Endodermal cell (in vitro differentiated cells): ENCODE measurements around the gene TTC39C. TPM values are rescaled to one million over a fixed set of nuclear protein-coding genes. Genes with fewer than 3 reads are reported as not detected.

Experiments
- DNase-seq: peaks from one replicate; pipeline ENCODE4 v3.0.0-alpha.2; 2017
- H3K27ac ChIP-seq: 2 replicates; pipeline ENCODE4 v1.5.1; 2013; ENCODE audit warnings: mild to moderate bottlenecking, low read depth, low read length, moderate library complexity
- H3K27me3 ChIP-seq: 2 replicates; pipeline ENCODE4 v1.6.1; 2013; ENCODE audit warnings: mild to moderate bottlenecking, low read length, moderate library complexity; ENCODE audit not compliant: insufficient read depth, control insufficient read depth, poor library complexity, severe bottlenecking
- H3K36me3 ChIP-seq: 2 replicates; pipeline ENCODE4 v1.7.0; 2013; ENCODE audit warnings: mild to moderate bottlenecking, low read length, moderate library complexity; ENCODE audit not compliant: control insufficient read depth, insufficient read depth
- H3K4me1 ChIP-seq: one replicate; pipeline ENCODE4 v1.7.0; 2013; ENCODE audit warnings: low read length; ENCODE audit not compliant: control insufficient read depth, insufficient read depth
- H3K4me3 ChIP-seq: 2 replicates; pipeline ENCODE4 v1.5.1; 2013; ENCODE audit warnings: mild to moderate bottlenecking, low read length, moderate library complexity
- H3K9ac ChIP-seq: 2 replicates; pipeline ENCODE4 v1.6.1; 2013; ENCODE audit warnings: mild to moderate bottlenecking, low read length, moderate library complexity; ENCODE audit not compliant: poor library complexity, severe bottlenecking; ENCODE audit errors: extremely low read depth
- H3K9me3 ChIP-seq: 2 replicates; pipeline ENCODE4 v1.6.1; 2013; ENCODE audit warnings: mild to moderate bottlenecking, low read length, moderate library complexity; ENCODE audit not compliant: control insufficient read depth
- H3K27ac Mint-ChIP-seq: 2 replicates; pipeline ENCODE4 v1.8.0; 2020; ENCODE audit warnings: mixed read lengths
- H3K27me3 Mint-ChIP-seq: 2 replicates; pipeline ENCODE4 v1.8.0; 2021; ENCODE audit warnings: mild to moderate bottlenecking, mixed read lengths; ENCODE audit not compliant: insufficient read depth
- H3K36me3 Mint-ChIP-seq: 2 replicates; pipeline ENCODE4 v1.8.0; 2020; ENCODE audit warnings: low read depth, mixed read lengths
- H3K4me1 Mint-ChIP-seq: 2 replicates; pipeline ENCODE4 v1.8.0; 2020; ENCODE audit warnings: mixed read lengths
- H3K4me3 Mint-ChIP-seq: 2 replicates; pipeline ENCODE4 v1.8.0; 2020; ENCODE audit warnings: mild to moderate bottlenecking, moderate library complexity, mixed read lengths
- H3K9me3 Mint-ChIP-seq: 2 replicates; pipeline ENCODE4 v1.8.0; 2020; ENCODE audit warnings: mild to moderate bottlenecking, mixed read lengths
- CTCF ChIP-seq: fragments of 200-600 bp; sonication (generic); conservative IDR thresholded peaks from 2 replicates; pipeline ENCODE4 v1.5.0; 2021; ENCODE audit warnings: antibody characterized with exemption, mild to moderate bottlenecking
- WGBS, 2 experiments: methylation state at CpG; one replicate each; pipeline versions ENCODE4 v1.1.5 to v1.1.7; 2013; ENCODE audit warnings: missing lambda C conversion rate in 2 of 2, mixed read lengths in 1 of 2; ENCODE audit not compliant: insufficient coverage in 1 of 2, insufficient read length in 1 of 2; 5-methylcytosine and 5-hydroxymethylcytosine counted together
- total RNA-seq, 2 donors: library from RNA; stranded (reverse); fragmentation: NEBNext Ultra II Directional in 1 of 2; extraction: Animal tissue kit (Norgen Biotek cat#: 25700) in 1 of 2; gene quantifications; 2 replicates in 1 of 2; 3 replicates in 1 of 2; pipeline ENCODE4 v1.2.1, GENCODE V29; 2021

The TTC39C gene
- total RNA-seq, 2 donors from 2014 or later = 14.0 to 19.7 TPM

DNA sequence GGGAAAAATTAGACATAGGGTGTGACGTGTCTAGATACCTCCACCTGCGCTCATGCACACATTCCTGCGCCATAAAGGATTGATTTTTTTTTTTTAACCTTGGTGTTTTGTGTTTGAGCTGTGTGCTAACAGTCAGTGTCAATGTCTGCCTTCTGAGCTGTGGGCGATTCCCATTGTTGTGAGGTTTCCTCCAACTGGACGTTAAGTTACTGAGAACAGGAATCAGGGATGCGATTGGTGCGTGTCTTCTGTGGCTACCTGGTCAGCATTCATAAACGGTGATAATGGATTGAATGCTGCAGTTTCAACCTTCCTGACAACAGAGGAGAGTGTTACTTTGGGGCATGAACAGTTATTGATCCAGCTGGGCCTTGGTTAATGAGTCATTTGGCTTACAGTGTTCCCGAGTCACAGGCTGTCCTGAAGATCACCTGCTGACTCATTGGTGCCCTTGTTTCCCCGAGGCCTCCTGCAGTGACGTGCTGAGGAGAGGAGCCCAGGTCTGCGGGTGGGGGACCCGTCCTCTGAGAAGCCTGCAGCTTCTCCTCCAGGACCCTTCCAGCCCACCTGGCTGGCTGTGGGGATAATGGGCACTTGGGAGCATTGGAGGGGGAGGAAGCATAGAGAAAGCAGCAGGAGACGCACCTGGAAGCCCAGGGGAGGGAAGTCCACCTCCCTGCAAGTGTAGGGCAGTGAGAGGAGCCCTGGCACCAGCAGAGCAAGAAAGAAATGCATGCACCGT is 98.5 kb downstream of the TTC39C start:
- no peaks in the 10 kb centered on the region for H3K9me3 ChIP-seq
- Mint-ChIP-seq H3K9me3 (no peaks in the 10 kb centered on the region), H3K27ac (peak overlapping the region; percentile 40), H3K4me3 (no peak overlapping the region), H3K36me3 (peaks cover 7% of the 10 kb centered on the region), H3K4me1 (peaks cover 14% of the 10 kb centered on the region), H3K27me3 (peaks cover 2% of the 10 kb centered on the region)
- H3K27me3 ChIP-seq = peaks cover 24% of the 10 kb centered on the region
- H3K27ac ChIP-seq = no peak overlapping the region
- peak; percentile 70 for DNase-seq
- peaks cover 5% of the 10 kb centered on the region for H3K4me1 ChIP-seq
- H3K9ac ChIP-seq = no peak overlapping the region
- 75 to 83% methylated on average over 8 to 15 of the region's 15 CpGs for WGBS, 2 experiments
- H3K36me3 ChIP-seq = no peaks in the 10 kb centered on the region
- H3K4me3 ChIP-seq = no peak overlapping the region
- TF ChIP-seq CTCF = no peak

DNA sequence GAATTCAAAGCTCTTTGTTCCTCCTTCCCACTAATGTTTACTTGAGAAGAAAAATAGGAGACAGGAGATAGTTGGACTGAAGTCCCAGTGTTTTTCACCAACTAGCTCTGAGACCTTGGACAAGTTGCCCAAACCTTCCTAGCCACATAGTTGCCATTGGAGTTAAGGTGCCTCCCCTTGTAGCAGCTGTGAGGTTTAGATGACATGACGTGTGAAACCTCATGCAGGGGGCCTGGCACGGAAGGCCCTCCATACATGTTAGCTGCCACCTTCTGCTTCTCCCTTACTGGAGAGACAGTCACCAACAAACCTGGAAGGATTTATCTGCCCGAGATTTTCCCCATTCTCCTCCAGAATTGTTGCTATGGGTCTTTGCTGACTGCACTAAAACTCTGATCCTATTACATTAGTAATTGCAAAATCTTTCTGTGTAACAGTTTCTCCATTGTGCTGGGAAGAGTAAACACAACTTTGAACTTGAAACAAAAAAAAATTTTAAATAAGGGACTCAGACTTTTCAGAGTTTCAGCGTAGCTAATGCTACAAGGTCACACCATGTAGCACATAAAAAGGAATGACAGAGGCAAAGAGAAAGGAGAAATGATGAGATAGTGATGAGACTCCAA is 100.5 kb downstream of the TTC39C start:
- Histone ChIP-seq H3K9me3 (no peaks in the 10 kb centered on the region), H3K4me3 (no peak overlapping the region), H3K36me3 (no peaks in the 10 kb centered on the region), H3K9ac (no peak overlapping the region), H3K4me1 (peaks cover 5% of the 10 kb centered on the region), H3K27ac (no peak overlapping the region), H3K27me3 (peaks cover 24% of the 10 kb centered on the region)
- H3K4me1 Mint-ChIP-seq = peaks cover 14% of the 10 kb centered on the region
- no peak overlapping the region for H3K27ac Mint-ChIP-seq
- peaks cover 2% of the 10 kb centered on the region for H3K27me3 Mint-ChIP-seq
- WGBS, 2 experiments = 92% methylated on average over 2 to 4 of the region's 4 CpGs
- H3K36me3 Mint-ChIP-seq = peaks cover 10% of the 10 kb centered on the region
- H3K9me3 Mint-ChIP-seq = no peaks in the 10 kb centered on the region
- no peak overlapping the region for H3K4me3 Mint-ChIP-seq
- no peak for TF ChIP-seq CTCF
- no peak for DNase-seq

GRCh38 chr18:24115628-24116027 is 101.1 kb downstream of the TTC39C start:
- H3K27me3 Mint-ChIP-seq = peaks cover 2% of the 10 kb centered on the region
- TF ChIP-seq CTCF = no peak
- peaks cover 5% of the 10 kb centered on the region for H3K4me1 ChIP-seq
- peaks cover 15% of the 10 kb centered on the region for H3K36me3 Mint-ChIP-seq
- no peaks in the 10 kb centered on the region for H3K36me3 ChIP-seq
- 98 to 100% methylated on average over 2 of the region's 2 CpGs for WGBS, 2 experiments
- H3K27ac Mint-ChIP-seq = no peak overlapping the region
- DNase-seq = no peak
- no peaks in the 10 kb centered on the region for H3K9me3 Mint-ChIP-seq
- no peak overlapping the region for H3K4me3 ChIP-seq
- no peaks in the 10 kb centered on the region for H3K9me3 ChIP-seq
- no peak overlapping the region for H3K4me3 Mint-ChIP-seq
- H3K27ac ChIP-seq = no peak overlapping the region
- peaks cover 14% of the 10 kb centered on the region for H3K4me1 Mint-ChIP-seq
- peaks cover 19% of the 10 kb centered on the region for H3K27me3 ChIP-seq
- H3K9ac ChIP-seq = no peak overlapping the region
